Endothelial cell of umbilical vein (primary cell): ENCODE data around the gene ARHGAP15. TPM values are rescaled to one million over a fixed set of nuclear protein-coding genes. Genes with fewer than 3 reads are reported as not detected.

Experiments used
- BruUV-seq: library from RNA; stranded (reverse); fragments of 400-500 nt; replicated peaks from 2 replicates; lab custom pipeline; 2021; lab: Mats Ljungman, UMichigan
- CTCF ChIA-PET: fragments of 300-600, 350-600 bp; sonication (Branson Sonifier 250); formaldehyde crosslinking; loops from one replicate; lab custom pipeline; 2021; ENCODE audit warnings: antibody characterized with exemption, inconsistent platforms; lab: Charles Lee
- POLR2A ChIA-PET: fragments of 300-600, 350-600 bp; sonication (Branson Sonifier 250); formaldehyde crosslinking; loops from one replicate; lab custom pipeline; 2021; ENCODE audit warnings: antibody characterized with exemption, inconsistent platforms; lab: Charles Lee
- DNase-seq: peaks from one replicate; pipeline ENCODE4 v3.0.0-alpha.2; 2011; ENCODE audit warnings: low read depth, low spot score
- FAIRE-seq: peaks from 2 replicates; lab custom pipeline; 2011; peaks lifted over from hg19 to GRCh38; lab: Jason Lieb, UNC
- H2AFZ ChIP-seq: 2 replicates; pipeline ENCODE4 v1.6.0; 2012; ENCODE audit warnings: low read depth, low read length, control low read depth, inconsistent platforms
- H3K27ac ChIP-seq: 2 replicates; pipeline ENCODE4 v1.5.1; 2011; ENCODE audit warnings: low read depth, mild to moderate bottlenecking, control low read depth, low read length, moderate library complexity; ENCODE audit not compliant: insufficient read depth
- H3K27me3 ChIP-seq, 2 experiments: 2 replicates each; pipeline versions ENCODE4 v1.6.0 to v1.6.1; 2011; ENCODE audit warnings: low read length in 2 of 2, mixed read lengths in 1 of 2; ENCODE audit not compliant: control insufficient read depth in 2 of 2, insufficient read depth in 2 of 2
- H3K36me3 ChIP-seq, 2 experiments: 2 replicates in 1 of 2; 3 replicates in 1 of 2; pipeline ENCODE4 v1.5.1; 2011; ENCODE audit warnings: low read length in 2 of 2, mild to moderate bottlenecking in 1 of 2, moderate library complexity in 1 of 2; ENCODE audit not compliant: control insufficient read depth in 2 of 2, insufficient read depth in 2 of 2; ENCODE audit errors: extremely low read depth in 1 of 2
- H3K4me1 ChIP-seq: 3 replicates; pipeline ENCODE4 v1.5.1; 2011; ENCODE audit warnings: mild to moderate bottlenecking, low read length; ENCODE audit not compliant: control insufficient read depth, insufficient read depth; ENCODE audit errors: extremely low read depth
- H3K4me2 ChIP-seq: 2 replicates; pipeline ENCODE4 v1.6.1; 2011; ENCODE audit warnings: low read length, control low read depth, mixed read lengths; ENCODE audit not compliant: insufficient read depth
- H3K4me3 ChIP-seq, 3 experiments: fragments of 200-600 bp in 1 of 3; sonication (generic), shearing (Covaris generic) in 1 of 3; replicated peaks in 1 of 3; 2 replicates each; pipeline ENCODE4 v1.5.1; 2011 to 2016; ENCODE audit warnings: control low read depth in 3 of 3, low read length in 3 of 3, mild to moderate bottlenecking in 2 of 3, inconsistent platforms in 1 of 3, low read depth in 1 of 3, moderate library complexity in 1 of 3; ENCODE audit not compliant: insufficient read depth in 1 of 3
- H3K79me2 ChIP-seq: 2 replicates; pipeline ENCODE4 v1.6.0; 2012; ENCODE audit warnings: low read length, inconsistent platforms; ENCODE audit not compliant: control insufficient read depth, insufficient read depth
- H3K9ac ChIP-seq: replicated peaks from 2 replicates; pipeline ENCODE3; 2011; ENCODE audit warnings: low read length, control low read depth; ENCODE audit not compliant: insufficient read depth; ENCODE audit errors: extremely low read depth
- H3K9me1 ChIP-seq: replicated peaks from 3 replicates; pipeline ENCODE4 v1.6.0; 2011; ENCODE audit warnings: mild to moderate bottlenecking, low read length; ENCODE audit not compliant: control insufficient read depth, insufficient read depth; ENCODE audit errors: extremely low read depth
- H3K9me3 ChIP-seq: replicated peaks from 2 replicates; pipeline ENCODE4 v1.5.1; 2012; ENCODE audit warnings: low read length, inconsistent platforms; ENCODE audit not compliant: control insufficient read depth, insufficient read depth
- H4K20me1 ChIP-seq: replicated peaks from 2 replicates; pipeline ENCODE3; 2011; ENCODE audit warnings: mild to moderate bottlenecking, low read length; ENCODE audit not compliant: control insufficient read depth, insufficient read depth; ENCODE audit errors: extremely low read depth
- EZH2 ChIP-seq: IDR thresholded peaks from 2 replicates; pipeline ENCODE4 v1.6.1; 2012; ENCODE audit warnings: borderline replicate concordance, low read depth, mild to moderate bottlenecking, moderate library complexity, low read length, inconsistent platforms; ENCODE audit not compliant: severe bottlenecking
- FOS ChIP-seq: IDR thresholded peaks from 2 replicates; pipeline ENCODE4 v1.6.1; 2011; ENCODE audit warnings: mild to moderate bottlenecking, low read length, moderate library complexity, borderline replicate concordance; ENCODE audit not compliant: insufficient read depth
- MYC ChIP-seq: IDR thresholded peaks from one replicate; pipeline ENCODE4 v1.6.1; 2011; ENCODE audit warnings: mild to moderate bottlenecking, low read depth, low read length
- POLR2AphosphoS5 ChIP-seq: IDR thresholded peaks from 2 replicates; pipeline ENCODE4 v1.6.1; 2012; ENCODE audit warnings: low read depth, mild to moderate bottlenecking, control low read depth, low read length, moderate library complexity; ENCODE audit not compliant: insufficient read depth
- dilution Hi-C: fragments of 300-500 bp; cut with MboI; formaldehyde crosslinking; loops from one replicate; pipeline ENCODE4 v1.15.0; 2019; ENCODE audit warnings: low sequenced_read_pairs; ENCODE audit not compliant: extremely low pct_ligation_motif_present
- intact Hi-C: fragments of 100-400 bp; cut with micrococcal nuclease; formaldehyde crosslinking; loops from one replicate; pipeline ENCODE4 v1.10.0; 2022
- polyA plus RNA-seq, 4 experiments: library from polyadenylated mRNA; depleted of rRNA in 3 of 4; stranded (reverse) in 3 of 4; unstranded in 1 of 4; fragments of >200 nt; gene quantifications; 2 replicates each; pipeline versions ENCODE4 v1.2.1 to v1.2.3, GENCODE V29; 2011 to 2012; ENCODE audit warnings: missing spikeins in 1 of 4
- total RNA-seq: library from RNA; stranded (reverse); gene quantifications from 2 replicates; pipeline ENCODE4 v1.2.3, GENCODE V29; 2021
- TF ChIP-seq, protein P1 (sequence below), 2 donors: IDR thresholded peaks; 1 replicate in 1 of 2; 2 replicates in 1 of 2; pipeline ENCODE4 v1.5.1; 2011; ENCODE audit warnings: low read length in 2 of 2, mild to moderate bottlenecking in 2 of 2, moderate library complexity in 2 of 2, control low read depth in 1 of 2, inconsistent platforms in 1 of 2, low read depth in 1 of 2; ENCODE audit not compliant: insufficient read depth in 1 of 2; ENCODE audit errors: extremely low read depth in 1 of 2
- TF ChIP-seq, protein P2 (sequence below): IDR thresholded peaks from 2 replicates; pipeline ENCODE4 v1.6.1; 2011; ENCODE audit not compliant: insufficient read depth, insufficient read length

ARHGAP15 gene
- total and polyA plus RNA-seq, 2 donors (not counting 3 experiments of a cell fraction or from before 2014, with no cell fraction given) = not detected

DNA sequence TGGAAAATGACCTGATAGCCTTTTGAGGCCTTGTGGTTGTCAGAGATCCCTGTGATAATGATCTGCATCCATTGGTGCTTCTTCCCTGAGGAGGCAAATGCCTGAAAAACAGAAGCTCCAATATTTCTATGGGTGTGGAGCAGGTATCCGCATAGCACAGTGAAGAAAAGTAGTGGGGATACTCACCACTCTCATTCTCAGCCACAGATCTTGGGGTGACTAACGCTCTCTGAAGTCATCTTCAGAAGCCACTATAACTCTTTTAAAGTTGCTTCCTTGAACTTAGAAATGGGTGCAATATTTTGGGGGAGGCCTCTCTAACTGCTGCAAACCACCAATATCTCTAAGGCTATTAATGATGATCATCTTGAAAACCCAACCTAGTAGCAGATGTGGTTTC is 46.2 kb downstream of the ARHGAP15 start:
- Histone ChIP-seq H4K20me1 (no peaks in the 10 kb centered on the region), H3K27me3 (no peaks in the 10 kb centered on the region), H3K79me2 (no peaks in the 10 kb centered on the region), H3K9me1 (no peaks in the 10 kb centered on the region), H3K4me1 (no peaks in the 10 kb centered on the region), H3K27ac (no peak overlapping the region), H3K4me3 (no peak overlapping the region), H3K4me2 (no peak overlapping the region), H3K9me3 (no peaks in the 10 kb centered on the region), H3K9ac (no peak overlapping the region), H2AFZ (no peak overlapping the region), H3K36me3 (no peaks in the 10 kb centered on the region)
- dilution Hi-C loops (no loop called here), intact Hi-C loops (no loop called here)
- FAIRE-seq = no peak
- no peak for DNase-seq
- ChIA-PET POLR2A (no interaction called here), CTCF (interaction anchor here (0.5 to 2.4 kb wide), 2 partner anchors 8 to 20 kb away, joined by 3 to 8 read pairs; no protein-coding TSS in a partner anchor)
- BruUV-seq = no TSS peak
- TF ChIP-seq EZH2 = no peak
- TF ChIP-seq, protein P1, sequence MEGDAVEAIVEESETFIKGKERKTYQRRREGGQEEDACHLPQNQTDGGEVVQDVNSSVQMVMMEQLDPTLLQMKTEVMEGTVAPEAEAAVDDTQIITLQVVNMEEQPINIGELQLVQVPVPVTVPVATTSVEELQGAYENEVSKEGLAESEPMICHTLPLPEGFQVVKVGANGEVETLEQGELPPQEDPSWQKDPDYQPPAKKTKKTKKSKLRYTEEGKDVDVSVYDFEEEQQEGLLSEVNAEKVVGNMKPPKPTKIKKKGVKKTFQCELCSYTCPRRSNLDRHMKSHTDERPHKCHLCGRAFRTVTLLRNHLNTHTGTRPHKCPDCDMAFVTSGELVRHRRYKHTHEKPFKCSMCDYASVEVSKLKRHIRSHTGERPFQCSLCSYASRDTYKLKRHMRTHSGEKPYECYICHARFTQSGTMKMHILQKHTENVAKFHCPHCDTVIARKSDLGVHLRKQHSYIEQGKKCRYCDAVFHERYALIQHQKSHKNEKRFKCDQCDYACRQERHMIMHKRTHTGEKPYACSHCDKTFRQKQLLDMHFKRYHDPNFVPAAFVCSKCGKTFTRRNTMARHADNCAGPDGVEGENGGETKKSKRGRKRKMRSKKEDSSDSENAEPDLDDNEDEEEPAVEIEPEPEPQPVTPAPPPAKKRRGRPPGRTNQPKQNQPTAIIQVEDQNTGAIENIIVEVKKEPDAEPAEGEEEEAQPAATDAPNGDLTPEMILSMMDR (IDR thresholded peaks at IDR 0.05; ENCODE audit: extremely low read depth in 1 of 2, insufficient read depth in 1 of 2, low read depth in 1 of 2, low read length in 2 of 2) = no peak
- TF ChIP-seq MYC = no peak
- TF ChIP-seq FOS = no peak

DNA sequence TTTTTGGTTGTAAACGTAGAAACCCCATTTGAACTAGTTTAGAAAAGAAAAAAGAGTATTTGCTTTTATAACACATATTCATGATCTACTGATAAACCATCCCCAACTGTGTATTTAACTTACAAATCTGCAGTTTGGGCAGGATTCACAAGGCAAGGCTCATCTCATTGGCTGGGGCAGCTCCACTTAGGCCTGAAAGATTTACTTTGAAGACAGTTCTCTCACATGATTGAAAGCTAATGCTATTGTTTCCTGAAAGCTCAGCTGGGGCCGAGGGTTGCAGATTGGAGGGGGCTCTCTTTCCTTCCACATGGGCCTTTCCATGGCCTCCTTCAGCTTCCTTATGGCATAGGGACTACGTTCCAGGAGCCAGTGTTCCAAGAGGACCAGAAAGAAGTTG is 47.4 kb downstream of the ARHGAP15 start:
- Histone ChIP-seq H3K4me3 (no peak overlapping the region), H3K36me3 (no peaks in the 10 kb centered on the region), H3K9me1 (no peaks in the 10 kb centered on the region), H2AFZ (no peak overlapping the region), H4K20me1 (no peaks in the 10 kb centered on the region), H3K9ac (no peak overlapping the region), H3K27ac (no peak overlapping the region), H3K9me3 (no peaks in the 10 kb centered on the region), H3K4me1 (no peaks in the 10 kb centered on the region), H3K79me2 (no peaks in the 10 kb centered on the region), H3K4me2 (no peak overlapping the region), H3K27me3 (no peaks in the 10 kb centered on the region)
- ChIA-PET CTCF (no interaction called here), POLR2A (no interaction called here)
- dilution Hi-C loops = no loop called here
- no peak for FAIRE-seq
- intact Hi-C loops = no loop called here
- DNase-seq = no peak
- BruUV-seq = no TSS peak
- TF ChIP-seq FOS (no peak), POLR2AphosphoS5 (no peak)
- TF ChIP-seq, protein P1 (IDR thresholded peaks at IDR 0.05; ENCODE audit: extremely low read depth in 1 of 2, insufficient read depth in 1 of 2, low read depth in 1 of 2, low read length in 2 of 2) = no peak
- TF ChIP-seq, protein P2, sequence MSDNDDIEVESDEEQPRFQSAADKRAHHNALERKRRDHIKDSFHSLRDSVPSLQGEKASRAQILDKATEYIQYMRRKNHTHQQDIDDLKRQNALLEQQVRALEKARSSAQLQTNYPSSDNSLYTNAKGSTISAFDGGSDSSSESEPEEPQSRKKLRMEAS = no peak
